Omental fat pad (tissue), 4 donors: ENCODE measurements around the gene GHRH. TPM values are rescaled to one million over a fixed set of nuclear protein-coding genes. Genes with fewer than 3 reads are reported as not detected.

Experiments
- ATAC-seq: fragments of 150-250 bp; one replicate; pipeline ENCODE4 v1.9.1; 2016; ENCODE audit warnings: mild to moderate bottlenecking, moderate library complexity; ENCODE audit not compliant: low FRiP score
- DNase-seq: peaks from one replicate; pipeline ENCODE4 v3.0.0-alpha.2; 2019; ENCODE audit warnings: low spot score
- total RNA-seq, 4 donors: library from RNA; depleted of rRNA; stranded (reverse); fragments of >200 nt; gene quantifications; one replicate each; pipeline ENCODE4 v1.1.0, GENCODE V29; 2016
- TF ChIP-seq, protein P1 (sequence below), 3 donors: fragments of 450-650 bp; IDR thresholded peaks; one replicate each; pipeline ENCODE4 v1.5.1; 2016 to 2017; ENCODE audit warnings: antibody characterized with exemption in 3 of 3, mild to moderate bottlenecking in 3 of 3, moderate library complexity in 2 of 3

Gene GHRH
- total RNA-seq, 4 donors from 2014 or later, result not detected

- ATAC-seq, result no peak
- no peak for DNase-seq
- TF ChIP-seq, protein P1, sequence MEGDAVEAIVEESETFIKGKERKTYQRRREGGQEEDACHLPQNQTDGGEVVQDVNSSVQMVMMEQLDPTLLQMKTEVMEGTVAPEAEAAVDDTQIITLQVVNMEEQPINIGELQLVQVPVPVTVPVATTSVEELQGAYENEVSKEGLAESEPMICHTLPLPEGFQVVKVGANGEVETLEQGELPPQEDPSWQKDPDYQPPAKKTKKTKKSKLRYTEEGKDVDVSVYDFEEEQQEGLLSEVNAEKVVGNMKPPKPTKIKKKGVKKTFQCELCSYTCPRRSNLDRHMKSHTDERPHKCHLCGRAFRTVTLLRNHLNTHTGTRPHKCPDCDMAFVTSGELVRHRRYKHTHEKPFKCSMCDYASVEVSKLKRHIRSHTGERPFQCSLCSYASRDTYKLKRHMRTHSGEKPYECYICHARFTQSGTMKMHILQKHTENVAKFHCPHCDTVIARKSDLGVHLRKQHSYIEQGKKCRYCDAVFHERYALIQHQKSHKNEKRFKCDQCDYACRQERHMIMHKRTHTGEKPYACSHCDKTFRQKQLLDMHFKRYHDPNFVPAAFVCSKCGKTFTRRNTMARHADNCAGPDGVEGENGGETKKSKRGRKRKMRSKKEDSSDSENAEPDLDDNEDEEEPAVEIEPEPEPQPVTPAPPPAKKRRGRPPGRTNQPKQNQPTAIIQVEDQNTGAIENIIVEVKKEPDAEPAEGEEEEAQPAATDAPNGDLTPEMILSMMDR (IDR thresholded peaks at IDR 0.05), result no peak
These were observed 5.5 kb upstream of the GHRH start for GRCh38 chr20:37266940-37267666.

- ATAC-seq (no peak), DNase-seq (no peak)
- TF ChIP-seq, protein P1 (IDR thresholded peaks at IDR 0.05), result no peak
These were observed 3.5 kb upstream of the GHRH start for GRCh38 chr20:37265152-37265551.

- DNase-seq, result no peak
- TF ChIP-seq, protein P1 (IDR thresholded peaks at IDR 0.05), result no peak
- no peak for ATAC-seq
These were observed 2.1 kb upstream of the GHRH start for GRCh38 chr20:37263686-37264085.

DNA sequence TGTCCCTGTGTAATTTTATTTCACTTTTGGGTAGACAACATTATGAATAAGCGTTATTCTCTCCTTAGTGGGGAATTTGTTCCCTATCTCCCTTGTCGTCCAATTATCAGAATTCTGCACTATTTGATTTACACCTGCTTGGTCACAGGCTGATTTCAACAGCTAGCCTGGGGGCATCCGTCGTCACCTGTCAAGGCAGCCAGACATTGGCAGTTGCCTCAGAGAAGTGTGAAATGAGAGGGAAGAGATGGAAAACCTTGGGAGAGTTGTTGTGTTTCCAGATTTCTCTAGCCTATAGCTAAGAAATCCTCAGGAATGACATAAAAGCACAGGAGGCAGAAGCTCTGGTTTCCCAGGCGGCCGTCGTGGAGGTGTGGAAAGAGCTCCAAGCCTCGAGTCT, 891 bp upstream of the GHRH start:
- ATAC-seq, result no peak
- TF ChIP-seq, protein P1 (IDR thresholded peaks at IDR 0.05), result no peak
- no peak for DNase-seq

- ATAC-seq (no peak), DNase-seq (no peak)
- TF ChIP-seq, protein P1 (IDR thresholded peaks at IDR 0.05), result no peak
These were observed 691 bp downstream of the GHRH start for GRCh38 chr20:37260923-37261322.

DNA sequence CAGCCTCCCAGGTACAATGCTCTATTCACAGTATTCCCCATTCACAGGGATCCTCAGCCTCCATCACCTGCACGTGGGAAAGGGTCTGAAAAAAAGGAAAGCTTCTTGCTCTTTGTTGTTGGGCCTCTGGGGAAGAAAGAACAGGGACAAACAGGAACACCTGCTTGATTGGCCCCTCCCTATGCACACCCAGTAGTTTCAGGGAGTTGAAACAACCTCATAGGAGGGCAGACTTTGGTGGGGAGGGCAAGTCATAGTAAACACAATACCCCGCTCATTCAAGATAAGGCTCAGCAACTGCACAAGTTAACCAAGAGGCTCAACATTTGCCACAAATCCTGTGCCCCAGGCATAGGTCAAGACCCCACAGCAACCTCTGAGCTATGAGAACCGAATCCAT, 1.7 kb downstream of the GHRH start:
- DNase-seq, result no peak
- TF ChIP-seq, protein P1 (IDR thresholded peaks at IDR 0.05), result no peak
- ATAC-seq, result no peak

DNA sequence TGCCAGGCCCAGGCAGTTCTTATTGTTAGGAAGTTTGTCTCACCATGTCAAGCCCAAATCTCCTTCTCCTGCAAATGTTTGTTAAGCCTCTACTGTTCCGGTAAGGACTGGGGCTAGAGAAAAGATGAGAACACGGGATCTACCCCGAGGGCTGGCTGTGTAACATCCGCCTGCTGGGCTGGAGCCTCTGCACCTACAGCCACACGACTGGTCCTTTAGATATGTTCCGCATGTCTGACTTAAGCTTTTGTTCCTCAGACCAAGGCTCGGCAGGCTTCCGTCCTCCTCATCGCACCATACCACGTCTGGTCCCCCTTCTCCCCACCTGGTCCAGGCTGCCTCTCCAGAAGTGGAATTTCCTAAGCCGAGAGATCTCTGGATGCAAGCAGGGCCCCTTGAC, 2.6 kb downstream of the GHRH start:
- DNase-seq (no peak), ATAC-seq (no peak)
- TF ChIP-seq, protein P1 (IDR thresholded peaks at IDR 0.05), result no peak
